GM12874 (cell line): ENCODE data around the gene PPARA.

ENCODE experiments used
- CTCF ChIP-seq: IDR thresholded peaks from 2 replicates; pipeline ENCODE4 v1.5.1; 2011; ENCODE audit warnings: low read depth, mild to moderate bottlenecking, control low read depth, low read length, moderate library complexity; ENCODE audit not compliant: insufficient read depth

PPARA gene

GRCh38 chr22:46150034-46150654 is at the start of gene PPARA:
Gene PPARA, plus strand, starts transcription at chr22:46150526. Its CDS starts 47,858 bp downstream, at chr22:46198384.
- no peak for TF ChIP-seq CTCF

- no peak for TF ChIP-seq CTCF
These were observed 48.2 kb upstream of the PPARA start for GRCh38 chr22:46102159-46102558.

- no peak for TF ChIP-seq CTCF
These were observed 47.6 kb upstream of the PPARA start for GRCh38 chr22:46102752-46103151.

GRCh38 chr22:46103181-46103580 is 47.1 kb upstream of the PPARA start:
- no peak for TF ChIP-seq CTCF

GRCh38 chr22:46103664-46104063 is 46.7 kb upstream of the PPARA start:
- no peak for TF ChIP-seq CTCF

GRCh38 chr22:46104170-46104880 is 46.0 kb upstream of the PPARA start:
- TF ChIP-seq CTCF, result no peak

- TF ChIP-seq CTCF, result no peak
These were observed 45.3 kb upstream of the PPARA start for GRCh38 chr22:46104881-46105493.
